ENCODE measurements around the gene LMOD3.

Gene LMOD3

DNA sequence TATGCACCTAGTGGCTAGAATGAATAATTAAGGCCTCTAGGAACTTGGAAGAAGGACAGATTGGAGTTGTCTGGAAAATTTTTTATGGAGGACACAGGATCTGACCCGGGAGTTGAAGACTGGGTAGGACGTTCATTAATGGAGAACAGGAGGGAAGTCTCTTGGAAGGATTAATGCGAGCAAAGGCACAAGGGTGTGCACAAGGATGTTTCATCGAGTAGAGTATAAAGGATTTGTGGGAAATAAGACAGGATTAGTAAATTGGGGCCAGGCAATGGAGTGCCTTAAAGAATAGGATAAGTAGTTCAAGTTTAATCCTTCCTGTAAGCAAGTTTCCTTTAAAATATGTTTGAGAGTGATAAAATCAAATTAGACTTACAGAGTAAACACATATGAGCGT is 14.6 kb downstream of the LMOD3 start:
- TF ChIP-seq TAF1 (IDR thresholded peaks at IDR 0.05; ENCODE audit: borderline replicate concordance, insufficient read depth, low read length) (no peak), SIN3A (IDR thresholded peaks at IDR 0.05; ENCODE audit: borderline replicate concordance, insufficient read depth, low read length) (no peak), FOXP2 (optimal IDR thresholded peaks at IDR 0.05; ENCODE audit: borderline replicate concordance, extremely low read depth, extremely low read length, insufficient read depth) (no peak), POLR2AphosphoS5 (IDR thresholded peaks at IDR 0.05; ENCODE audit: low read depth, low read length) (no peak)
- TF ChIP-seq, protein P1, sequence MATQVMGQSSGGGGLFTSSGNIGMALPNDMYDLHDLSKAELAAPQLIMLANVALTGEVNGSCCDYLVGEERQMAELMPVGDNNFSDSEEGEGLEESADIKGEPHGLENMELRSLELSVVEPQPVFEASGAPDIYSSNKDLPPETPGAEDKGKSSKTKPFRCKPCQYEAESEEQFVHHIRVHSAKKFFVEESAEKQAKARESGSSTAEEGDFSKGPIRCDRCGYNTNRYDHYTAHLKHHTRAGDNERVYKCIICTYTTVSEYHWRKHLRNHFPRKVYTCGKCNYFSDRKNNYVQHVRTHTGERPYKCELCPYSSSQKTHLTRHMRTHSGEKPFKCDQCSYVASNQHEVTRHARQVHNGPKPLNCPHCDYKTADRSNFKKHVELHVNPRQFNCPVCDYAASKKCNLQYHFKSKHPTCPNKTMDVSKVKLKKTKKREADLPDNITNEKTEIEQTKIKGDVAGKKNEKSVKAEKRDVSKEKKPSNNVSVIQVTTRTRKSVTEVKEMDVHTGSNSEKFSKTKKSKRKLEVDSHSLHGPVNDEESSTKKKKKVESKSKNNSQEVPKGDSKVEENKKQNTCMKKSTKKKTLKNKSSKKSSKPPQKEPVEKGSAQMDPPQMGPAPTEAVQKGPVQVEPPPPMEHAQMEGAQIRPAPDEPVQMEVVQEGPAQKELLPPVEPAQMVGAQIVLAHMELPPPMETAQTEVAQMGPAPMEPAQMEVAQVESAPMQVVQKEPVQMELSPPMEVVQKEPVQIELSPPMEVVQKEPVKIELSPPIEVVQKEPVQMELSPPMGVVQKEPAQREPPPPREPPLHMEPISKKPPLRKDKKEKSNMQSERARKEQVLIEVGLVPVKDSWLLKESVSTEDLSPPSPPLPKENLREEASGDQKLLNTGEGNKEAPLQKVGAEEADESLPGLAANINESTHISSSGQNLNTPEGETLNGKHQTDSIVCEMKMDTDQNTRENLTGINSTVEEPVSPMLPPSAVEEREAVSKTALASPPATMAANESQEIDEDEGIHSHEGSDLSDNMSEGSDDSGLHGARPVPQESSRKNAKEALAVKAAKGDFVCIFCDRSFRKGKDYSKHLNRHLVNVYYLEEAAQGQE (IDR thresholded peaks at IDR 0.05; ENCODE audit: insufficient read depth in 1 of 2, low read depth in 2 of 2, low read length in 2 of 2), result no peak

DNA sequence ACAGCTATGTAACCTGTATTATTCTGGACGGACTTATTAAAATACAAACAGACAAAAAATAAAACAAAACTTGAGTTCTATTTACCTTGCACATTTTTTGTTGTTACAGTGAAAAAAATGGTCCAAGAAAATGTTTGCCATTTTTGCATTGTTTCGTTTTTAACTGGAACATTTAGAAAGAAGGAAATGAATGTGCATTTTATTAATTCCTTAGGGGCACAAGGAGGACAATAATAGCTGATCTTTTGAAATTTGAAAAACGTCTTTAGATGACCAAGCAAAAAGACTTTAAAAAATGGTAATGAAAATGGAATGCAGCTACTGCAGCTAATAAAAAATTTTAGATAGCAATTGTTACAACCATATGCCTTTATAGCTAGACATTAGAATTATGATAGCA is 17.1 kb downstream of the LMOD3 start:
- TF ChIP-seq POLR2AphosphoS5 (IDR thresholded peaks at IDR 0.05; ENCODE audit: low read depth, low read length) (no peak), FOXP2 (optimal IDR thresholded peaks at IDR 0.05; ENCODE audit: borderline replicate concordance, extremely low read depth, extremely low read length, insufficient read depth) (no peak), SIN3A (IDR thresholded peaks at IDR 0.05; ENCODE audit: borderline replicate concordance, insufficient read depth, low read length) (no peak)

DNA sequence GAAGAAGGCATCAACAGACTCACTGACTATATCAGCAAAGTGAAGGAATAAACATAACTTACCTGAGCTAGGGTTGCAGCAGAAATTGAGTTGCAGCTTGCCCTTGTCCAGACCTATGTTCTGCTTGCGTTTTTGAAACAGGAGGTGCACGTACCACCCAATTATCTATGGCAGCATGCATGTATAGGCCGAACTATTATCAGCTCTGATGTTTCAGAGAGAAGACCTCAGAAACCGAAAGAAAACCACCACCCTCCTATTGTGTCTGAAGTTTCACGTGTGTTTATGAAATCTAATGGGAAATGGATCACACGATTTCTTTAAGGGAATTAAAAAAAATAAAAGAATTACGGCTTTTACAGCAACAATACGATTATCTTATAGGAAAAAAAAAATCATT is 17.8 kb downstream of the LMOD3 start:
- TF ChIP-seq, protein P1 (IDR thresholded peaks at IDR 0.05; ENCODE audit: insufficient read depth in 1 of 2, low read depth in 2 of 2, low read length in 2 of 2), result no peak
- no peak for TF ChIP-seq POLR2AphosphoS5 (IDR thresholded peaks at IDR 0.05; ENCODE audit: low read depth, low read length)
- TF ChIP-seq TAF1 (IDR thresholded peaks at IDR 0.05; ENCODE audit: borderline replicate concordance, insufficient read depth, low read length), result no peak
- TF ChIP-seq FOXP2 (optimal IDR thresholded peaks at IDR 0.05; ENCODE audit: borderline replicate concordance, extremely low read depth, extremely low read length, insufficient read depth), result no peak
- no peak for TF ChIP-seq SIN3A (IDR thresholded peaks at IDR 0.05; ENCODE audit: borderline replicate concordance, insufficient read depth, low read length)

DNA sequence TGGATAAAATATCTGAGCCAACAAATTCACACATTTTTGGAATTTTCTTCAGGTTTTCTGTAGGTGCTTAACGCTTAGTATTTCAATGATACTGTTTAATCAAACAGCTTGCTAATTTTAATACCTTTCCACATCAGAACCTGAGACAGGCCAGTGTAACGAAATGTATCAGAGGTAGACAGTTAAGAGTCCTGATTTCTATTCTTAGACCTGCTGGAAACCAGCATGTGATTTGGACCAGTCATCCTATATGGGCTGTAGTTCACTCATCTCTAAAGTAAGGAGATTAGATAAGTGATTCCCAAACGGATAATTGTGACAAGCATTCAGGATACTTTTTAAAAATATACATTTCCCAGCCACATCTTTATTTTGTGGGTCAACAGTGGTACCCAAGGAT is 19.3 kb downstream of the LMOD3 start:
- TF ChIP-seq TAF1 (IDR thresholded peaks at IDR 0.05; ENCODE audit: borderline replicate concordance, insufficient read depth, low read length) (no peak), FOXP2 (optimal IDR thresholded peaks at IDR 0.05; ENCODE audit: borderline replicate concordance, extremely low read depth, extremely low read length, insufficient read depth) (no peak), POLR2AphosphoS5 (IDR thresholded peaks at IDR 0.05; ENCODE audit: low read depth, low read length) (no peak), SIN3A (IDR thresholded peaks at IDR 0.05; ENCODE audit: borderline replicate concordance, insufficient read depth, low read length) (no peak)
- TF ChIP-seq, protein P1 (IDR thresholded peaks at IDR 0.05; ENCODE audit: insufficient read depth in 1 of 2, low read depth in 2 of 2, low read length in 2 of 2), result no peak

DNA sequence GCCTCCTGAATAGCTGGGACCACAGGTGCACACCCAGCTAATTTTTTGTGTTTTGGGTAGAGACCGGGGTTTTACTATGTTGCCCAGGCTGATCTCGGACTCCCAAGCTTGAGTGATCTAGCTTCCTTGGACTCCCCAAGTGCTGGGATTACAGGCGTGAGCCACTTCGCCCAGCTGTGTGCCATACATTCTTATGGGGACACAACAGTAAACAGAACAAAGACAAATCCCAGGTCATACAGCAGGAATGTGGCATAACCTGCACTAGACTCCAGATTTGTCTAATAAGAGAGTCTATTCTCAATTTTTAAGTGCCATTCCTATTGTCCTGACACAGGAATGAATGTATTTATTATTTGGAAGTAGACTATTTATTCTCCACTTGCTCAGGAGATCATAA is 20.0 kb downstream of the LMOD3 start:
- no peak for TF ChIP-seq FOXP2 (optimal IDR thresholded peaks at IDR 0.05; ENCODE audit: borderline replicate concordance, extremely low read depth, extremely low read length, insufficient read depth)
- TF ChIP-seq, protein P1 (IDR thresholded peaks at IDR 0.05; ENCODE audit: insufficient read depth in 1 of 2, low read depth in 2 of 2, low read length in 2 of 2), result no peak
- TF ChIP-seq SIN3A (IDR thresholded peaks at IDR 0.05; ENCODE audit: borderline replicate concordance, insufficient read depth, low read length), result no peak
- no peak for TF ChIP-seq POLR2AphosphoS5 (IDR thresholded peaks at IDR 0.05; ENCODE audit: low read depth, low read length)
- no peak for TF ChIP-seq TAF1 (IDR thresholded peaks at IDR 0.05; ENCODE audit: borderline replicate concordance, insufficient read depth, low read length)

Measured in PFSK-1 (cell line).